ENCODE results near the gene GSTO1.

GSTO1 gene

GRCh38 chr10:104250371-104250770, 4.3 kb upstream of the GSTO1 start:
- no peak for DNase-seq (ENCODE audit: low read depth in 2 of 2)

DNA sequence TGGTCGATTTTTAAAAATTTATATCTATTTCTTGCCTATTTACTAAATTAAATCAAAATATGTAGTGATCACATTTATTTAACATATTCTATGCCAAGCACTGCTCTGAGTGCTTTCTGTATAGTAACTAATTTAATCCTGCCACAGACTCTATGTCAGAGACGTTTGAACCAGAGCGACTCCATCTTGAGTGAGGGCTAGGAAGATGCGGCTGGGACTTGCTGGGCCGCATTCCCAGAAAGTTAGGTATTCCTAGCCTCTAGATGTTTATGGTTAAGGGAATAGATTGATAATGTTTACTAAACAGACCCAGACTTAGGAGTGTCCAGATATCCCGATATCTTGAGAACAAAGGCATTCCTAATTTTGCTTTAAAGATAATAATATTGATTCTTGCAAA, 3.2 kb upstream of the GSTO1 start:
- no peak for DNase-seq (ENCODE audit: low read depth in 2 of 2)

DNA sequence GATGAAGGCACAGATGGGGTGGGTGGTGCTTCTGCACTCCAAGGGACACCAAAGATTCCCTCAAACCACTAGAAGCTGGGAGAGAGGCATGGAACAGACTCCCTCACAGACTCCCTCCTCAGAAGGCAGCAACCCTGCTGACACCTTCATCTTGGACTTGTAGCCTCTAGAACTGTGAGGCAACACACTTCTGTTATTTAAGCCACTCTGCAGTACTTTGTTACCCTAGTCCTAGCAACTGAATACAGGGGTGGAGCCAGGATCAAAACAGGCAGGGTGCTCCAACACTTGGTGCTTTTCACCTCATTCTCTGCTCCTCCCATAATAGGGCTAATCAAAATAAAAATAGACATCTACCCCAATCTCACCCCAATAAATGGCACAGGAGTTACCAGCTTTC, 2.3 kb upstream of the GSTO1 start:
- no peak for DNase-seq (ENCODE audit: low read depth in 2 of 2)

- no peak for DNase-seq (ENCODE audit: low read depth in 2 of 2)
Observed at GRCh38 chr10:104253106-104253505, 1.6 kb upstream of the GSTO1 start.

DNA sequence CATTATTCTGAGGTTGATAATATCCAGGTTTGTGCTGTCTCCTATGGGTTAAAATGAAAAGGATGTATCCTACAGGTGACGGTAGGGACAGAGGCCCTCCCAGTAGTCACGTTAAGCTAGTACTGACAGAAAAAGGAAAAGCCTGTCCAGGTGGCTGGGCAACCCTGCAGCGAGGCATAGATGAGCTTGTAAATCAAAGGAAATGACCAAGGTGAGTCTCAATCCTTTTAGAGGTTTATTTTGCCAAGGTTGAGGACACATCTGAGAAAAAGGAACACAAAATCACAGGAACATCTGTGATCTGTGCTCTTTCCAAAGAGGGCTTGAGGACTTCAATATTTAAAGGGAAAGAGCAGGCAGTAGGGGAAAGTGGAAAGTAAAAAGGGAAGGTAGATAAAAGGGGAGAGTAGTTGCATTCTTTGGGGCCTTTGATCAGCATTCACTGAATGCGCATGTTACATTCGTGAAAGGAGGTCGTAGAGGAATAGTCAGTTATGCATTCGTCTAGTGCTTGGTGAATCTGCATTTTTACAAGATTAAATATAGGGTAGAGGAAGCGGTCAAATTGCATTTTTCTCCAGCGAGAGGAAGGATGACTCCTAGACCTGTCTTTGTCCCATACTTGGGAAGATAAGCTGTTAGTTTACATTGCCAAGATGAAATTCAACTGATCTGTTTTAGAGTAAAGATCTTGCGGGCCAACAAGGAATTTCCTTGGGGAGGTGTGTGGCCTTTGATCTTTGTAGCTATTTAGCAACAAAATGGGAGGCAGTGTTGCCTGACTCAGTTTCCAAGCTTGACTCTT, 884 bp upstream of the GSTO1 start:
- DNase-seq (ENCODE audit: low read depth in 2 of 2): no peak

DNA sequence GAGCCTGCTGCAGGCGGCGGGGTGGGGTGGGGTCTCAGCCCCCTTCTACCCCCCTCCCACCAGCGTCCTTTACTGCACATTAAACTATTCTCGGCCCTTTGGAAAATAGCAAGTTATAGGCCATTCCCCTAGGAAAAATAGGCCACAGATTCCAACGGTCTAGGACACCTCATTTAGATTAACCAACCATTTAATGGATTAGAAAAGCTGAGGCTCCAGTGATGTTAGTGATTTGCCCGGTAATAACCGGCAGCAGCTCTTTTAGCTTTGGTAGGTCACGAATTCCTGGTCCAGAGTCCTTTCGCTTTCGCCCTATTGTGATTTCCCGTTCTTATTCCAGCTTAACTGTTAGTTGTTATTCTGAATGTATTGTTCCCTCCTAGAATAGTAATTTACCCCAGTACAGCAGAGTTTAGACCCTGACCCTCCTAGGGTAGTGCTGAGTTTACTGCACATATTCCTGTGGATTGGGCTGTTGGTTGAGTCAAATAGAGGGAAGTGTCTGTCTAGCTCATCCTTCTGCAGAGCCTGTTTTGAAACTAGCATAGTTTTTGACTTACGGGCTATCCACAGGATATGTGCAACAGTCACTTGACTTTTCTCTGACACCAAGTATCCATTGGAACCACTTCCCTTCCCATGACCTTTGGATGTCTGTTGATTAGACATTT, 754 bp downstream of the GSTO1 start:
- DNase-seq (ENCODE audit: low read depth in 2 of 2): no peak

- no peak for DNase-seq (ENCODE audit: low read depth in 2 of 2)
Observed at GRCh38 chr10:104256335-104256961, 1.8 kb downstream of the GSTO1 start.

DNA sequence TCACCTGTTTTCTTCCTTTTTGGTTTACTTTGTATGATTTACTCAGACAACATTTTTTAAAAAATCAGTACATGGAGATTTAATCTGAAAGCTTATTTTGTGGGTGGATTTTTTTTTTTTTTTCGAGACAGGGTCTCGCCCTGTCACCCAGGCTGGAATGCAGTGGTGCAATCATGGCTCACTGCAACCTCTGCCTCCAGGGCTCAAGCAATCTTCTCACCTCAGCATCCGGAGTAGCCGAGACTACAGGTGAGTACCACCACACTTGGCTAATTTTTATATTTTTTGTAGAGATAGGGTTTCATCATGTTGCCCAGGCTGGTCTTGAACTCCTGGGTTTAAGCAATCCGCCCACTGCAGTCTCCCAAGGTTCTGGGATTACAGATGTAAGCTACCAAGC, 2.5 kb downstream of the GSTO1 start:
- DNase-seq (ENCODE audit: low read depth in 2 of 2): no peak

DNA sequence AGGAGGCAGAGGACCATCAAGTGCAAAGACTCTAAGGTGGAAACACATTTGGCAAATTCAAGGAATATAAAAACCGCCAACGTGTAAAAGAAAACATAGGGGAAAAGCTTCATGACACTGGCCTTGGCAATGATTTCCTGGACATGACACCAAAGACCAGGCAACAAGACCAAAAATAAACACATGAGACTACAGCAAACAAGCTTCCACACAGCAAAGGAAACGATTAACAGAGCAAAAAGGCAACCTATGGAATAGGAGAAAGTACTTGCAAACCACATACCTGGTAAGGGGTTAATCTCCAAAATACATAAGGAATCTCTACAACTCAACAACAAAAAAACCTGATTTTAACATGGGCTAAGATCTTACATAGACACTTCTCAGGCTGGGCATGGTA, 3.5 kb downstream of the GSTO1 start:
- no peak for DNase-seq (ENCODE audit: low read depth in 2 of 2)

DNA sequence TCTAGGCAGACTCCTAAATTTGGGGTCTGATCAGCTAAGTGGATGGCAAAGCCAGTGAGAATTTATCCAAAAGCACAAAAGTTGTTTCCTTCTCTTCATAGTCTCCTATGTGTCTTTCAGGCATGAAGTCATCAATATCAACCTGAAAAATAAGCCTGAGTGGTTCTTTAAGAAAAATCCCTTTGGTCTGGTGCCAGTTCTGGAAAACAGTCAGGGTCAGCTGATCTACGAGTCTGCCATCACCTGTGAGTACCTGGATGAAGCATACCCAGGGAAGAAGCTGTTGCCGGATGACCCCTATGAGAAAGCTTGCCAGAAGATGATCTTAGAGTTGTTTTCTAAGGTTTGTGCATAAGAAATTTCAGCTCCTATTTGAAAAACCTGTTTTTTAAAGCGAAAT, 4.8 kb downstream of the GSTO1 start:
- DNase-seq (ENCODE audit: low read depth in 2 of 2): no peak

DNA sequence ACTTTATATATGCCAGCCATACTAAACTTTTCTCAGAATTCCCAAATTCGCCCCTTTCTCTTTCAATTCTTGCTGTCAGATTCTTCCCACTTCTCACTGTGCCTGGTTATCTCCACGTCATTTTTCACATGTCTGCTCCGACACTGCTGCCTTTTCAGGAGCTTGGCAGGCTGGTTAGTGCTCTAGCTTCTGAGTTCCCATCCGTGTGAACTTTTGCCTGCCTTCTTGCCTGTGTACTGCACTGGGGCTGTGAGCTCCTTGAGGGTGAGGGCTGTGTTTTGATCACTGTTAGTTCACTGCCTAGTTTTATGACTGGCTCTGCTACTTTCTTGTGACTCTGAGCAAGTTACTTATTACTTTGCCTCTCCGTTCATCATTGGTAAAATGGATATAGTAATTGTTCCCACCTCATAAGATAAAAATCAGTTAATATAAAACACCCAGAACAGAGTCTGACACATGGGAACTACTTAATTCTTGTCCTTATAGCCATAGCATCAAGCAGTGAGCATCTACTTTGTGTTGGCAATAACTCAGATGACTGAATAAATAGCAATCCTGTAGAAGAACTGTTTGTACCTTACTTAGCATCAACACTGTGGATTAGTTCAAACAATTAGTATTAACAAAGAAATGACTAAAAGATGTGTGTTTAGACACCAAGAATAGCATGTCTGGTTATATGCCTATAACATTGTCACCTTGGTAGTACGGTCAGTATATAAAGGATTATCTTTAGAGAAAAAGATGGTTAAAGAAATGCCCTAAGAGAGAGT, 5.5 kb downstream of the GSTO1 start:
- no peak for DNase-seq (ENCODE audit: low read depth in 2 of 2)

- no peak for DNase-seq (ENCODE audit: low read depth in 2 of 2)
Observed at GRCh38 chr10:104260775-104261115, 6.1 kb downstream of the GSTO1 start.

- no peak for DNase-seq (ENCODE audit: low read depth in 2 of 2)
Observed at GRCh38 chr10:104262055-104262454, 7.4 kb downstream of the GSTO1 start.

GRCh38 chr10:104264783-104265182, 10.1 kb downstream of the GSTO1 start:
- DNase-seq (ENCODE audit: low read depth in 2 of 2): no peak

DNA sequence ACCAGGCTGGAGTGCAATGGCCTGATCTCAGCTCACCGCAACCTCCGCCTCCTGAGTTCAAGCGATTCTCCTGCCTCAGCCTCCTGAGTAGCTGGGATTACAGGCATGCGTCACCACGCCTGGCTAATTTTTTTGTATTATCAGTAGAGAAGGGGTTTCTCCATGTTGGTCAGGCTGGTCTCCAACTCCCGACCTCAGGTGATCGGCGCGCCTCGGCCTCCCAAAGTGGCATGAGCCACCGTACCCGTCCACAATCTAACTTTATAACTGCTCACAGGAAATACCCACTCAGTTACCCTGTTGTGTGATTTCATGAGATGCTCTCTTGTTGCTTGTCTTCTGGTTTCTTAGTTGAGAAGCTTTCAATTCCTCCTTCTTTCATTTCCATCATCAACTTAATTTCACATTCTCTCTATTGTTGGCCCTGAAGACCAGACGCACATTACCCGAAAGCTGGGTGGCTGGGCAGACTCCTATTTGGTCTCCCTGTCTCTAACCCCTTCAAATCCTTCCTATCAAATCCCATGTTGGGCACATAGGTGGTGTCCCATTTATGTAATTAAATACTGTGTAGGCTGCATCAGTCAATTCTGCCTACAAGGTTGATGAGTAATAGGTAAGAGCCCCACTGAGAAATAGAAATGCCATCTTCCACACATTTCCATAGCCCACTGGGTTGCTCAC, 13.2 kb downstream of the GSTO1 start:
- DNase-seq (ENCODE audit: low read depth in 2 of 2): no peak

DNA sequence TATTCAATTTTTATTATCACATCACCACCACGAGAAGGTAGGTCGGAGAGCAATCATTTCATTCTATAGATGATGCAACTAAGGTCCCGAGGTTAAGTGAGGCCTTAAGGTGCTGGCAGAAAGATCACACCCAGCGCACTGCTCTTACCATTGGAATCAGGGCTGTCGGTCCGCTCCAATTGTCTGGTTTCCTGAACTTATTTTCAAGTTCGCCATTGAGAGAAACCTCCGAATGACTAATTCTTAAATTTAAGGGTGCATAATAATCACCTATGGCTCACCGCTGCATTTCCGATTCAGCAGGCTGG, 13.7 kb downstream of the GSTO1 start:
- no peak for DNase-seq (ENCODE audit: low read depth in 2 of 2)

GRCh38 chr10:104268713-104269645, 14.3 kb downstream of the GSTO1 start, which contains the start of gene GSTO2:
Gene GSTO2 (plus strand): TSS chr10:104269184. CDS start chr10:104274916, 5,732 bp downstream.
- peak; percentile 95 to 99 for DNase-seq (ENCODE audit: low read depth in 2 of 2)

DNA sequence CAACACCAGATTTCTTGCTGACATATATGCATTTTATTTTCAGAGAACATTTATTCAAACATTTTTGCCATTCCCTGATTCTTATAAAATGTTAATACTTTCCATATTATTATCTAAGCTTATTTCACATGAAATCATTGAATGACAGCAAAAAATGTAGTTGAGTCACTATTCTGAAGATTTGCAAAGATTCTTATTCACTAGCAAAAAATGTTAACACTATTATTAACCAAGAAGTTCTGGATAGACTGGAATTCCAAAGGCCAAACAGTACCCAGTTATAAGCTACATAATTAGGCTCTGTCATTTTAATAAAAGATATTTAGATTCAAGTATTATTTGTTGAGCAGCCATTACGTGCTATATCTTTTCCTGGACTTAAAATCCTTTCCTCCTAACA, 18.6 kb downstream of the GSTO1 start:
- DNase-seq (ENCODE audit: low read depth in 2 of 2): no peak

DNA sequence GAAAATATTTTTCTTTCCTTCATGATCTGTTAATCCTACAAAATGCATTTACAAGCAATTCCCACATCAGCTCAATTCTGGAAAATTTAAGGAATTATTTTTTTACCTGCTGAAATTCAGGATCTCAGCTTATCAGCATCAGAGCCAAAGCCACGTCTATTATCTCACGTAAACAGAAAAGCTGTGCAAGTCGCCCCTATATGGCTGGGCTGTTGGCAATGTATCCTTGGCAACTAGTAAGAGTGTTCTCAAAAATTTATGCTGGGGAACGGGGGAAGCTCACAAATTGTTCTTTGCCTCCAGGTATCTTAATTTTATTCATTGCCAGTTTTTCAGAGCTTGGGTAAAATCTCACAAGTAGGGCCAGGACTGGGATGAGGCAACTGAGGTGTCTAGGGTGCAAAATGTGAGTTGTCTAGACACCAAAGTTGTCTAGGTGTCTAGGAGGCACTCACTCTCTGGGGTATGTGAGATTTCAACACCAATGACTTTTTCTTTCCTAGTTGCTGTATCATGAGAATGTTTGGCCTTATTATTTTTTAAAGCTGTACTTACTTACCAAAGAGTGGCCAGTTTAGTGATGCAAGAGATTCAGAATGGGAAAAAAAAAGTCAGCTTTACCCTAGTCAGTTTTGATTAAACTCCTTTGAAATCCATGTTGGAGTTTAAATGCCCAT, 19.3 kb downstream of the GSTO1 start:
- no peak for DNase-seq (ENCODE audit: low read depth in 2 of 2)

Data from stimulated activated CD4-positive, alpha-beta T cell treated with anti-CD3 and anti-CD28 coated beads, Interleukin-15, amount 100 ng/mL, for 48 hours (primary cell).